Thoracic aorta (tissue), 2 donors: Measurements from ENCODE around the gene PCARE. TPM values are rescaled to one million over a fixed set of nuclear protein-coding genes. Genes with fewer than 3 reads are reported as not detected.

ENCODE experiments used
- ATAC-seq: fragments of 150-250 bp; one replicate; pipeline ENCODE4 v1.8.0; 2017; ENCODE audit warnings: low read depth; ENCODE audit not compliant: insufficient number of reproducible peaks, low FRiP score
- DNase-seq: peaks from one replicate; pipeline ENCODE4 v3.0.0-alpha.2; 2020; ENCODE audit warnings: low spot score
- H3K27ac ChIP-seq, 2 donors: fragments of 200-600 bp; sonication (generic); 1 replicate in 1 of 2; 2 replicates in 1 of 2; pipeline ENCODE4 v1.5.1; 2016; ENCODE audit warnings: mild to moderate bottlenecking in 2 of 2, moderate library complexity in 2 of 2
- H3K27me3 ChIP-seq: fragments of 200-600 bp; sonication (generic); replicated peaks from 2 replicates; pipeline ENCODE4 v1.6.0; 2016; ENCODE audit warnings: mild to moderate bottlenecking; ENCODE audit not compliant: insufficient read depth
- H3K36me3 ChIP-seq: fragments of 200-600 bp; sonication (generic); one replicate; pipeline ENCODE4 v1.5.1; 2016
- H3K4me1 ChIP-seq, 2 donors: fragments of 200-600 bp; sonication (generic); 1 replicate in 1 of 2; 2 replicates in 1 of 2; pipeline versions ENCODE4 v1.5.1 to v1.6.0; 2016; ENCODE audit warnings: low read depth in 2 of 2, mild to moderate bottlenecking in 1 of 2; ENCODE audit not compliant: control insufficient read depth in 1 of 2
- H3K4me3 ChIP-seq: fragments of 200-600 bp; sonication (generic); 2 replicates; pipeline ENCODE4 v1.5.1; 2016; ENCODE audit warnings: mild to moderate bottlenecking
- H3K9me3 ChIP-seq: fragments of 200-600 bp; sonication (generic); 2 replicates; pipeline ENCODE4 v1.5.1; 2016
- total RNA-seq, 2 donors: library from RNA; depleted of rRNA; stranded (reverse); fragments of >200 nt; gene quantifications; one replicate each; pipeline versions ENCODE4 v1.1.0 to v1.2.3, GENCODE V29; 2016
- TF ChIP-seq, protein P1 (sequence below): fragments of 200-600 bp; sonication (generic); IDR thresholded peaks from one replicate; pipeline ENCODE4 v1.5.1; 2019; ENCODE audit warnings: antibody characterized with exemption

PCARE gene
- total RNA-seq, 2 donors from 2014 or later, result not detected

DNA sequence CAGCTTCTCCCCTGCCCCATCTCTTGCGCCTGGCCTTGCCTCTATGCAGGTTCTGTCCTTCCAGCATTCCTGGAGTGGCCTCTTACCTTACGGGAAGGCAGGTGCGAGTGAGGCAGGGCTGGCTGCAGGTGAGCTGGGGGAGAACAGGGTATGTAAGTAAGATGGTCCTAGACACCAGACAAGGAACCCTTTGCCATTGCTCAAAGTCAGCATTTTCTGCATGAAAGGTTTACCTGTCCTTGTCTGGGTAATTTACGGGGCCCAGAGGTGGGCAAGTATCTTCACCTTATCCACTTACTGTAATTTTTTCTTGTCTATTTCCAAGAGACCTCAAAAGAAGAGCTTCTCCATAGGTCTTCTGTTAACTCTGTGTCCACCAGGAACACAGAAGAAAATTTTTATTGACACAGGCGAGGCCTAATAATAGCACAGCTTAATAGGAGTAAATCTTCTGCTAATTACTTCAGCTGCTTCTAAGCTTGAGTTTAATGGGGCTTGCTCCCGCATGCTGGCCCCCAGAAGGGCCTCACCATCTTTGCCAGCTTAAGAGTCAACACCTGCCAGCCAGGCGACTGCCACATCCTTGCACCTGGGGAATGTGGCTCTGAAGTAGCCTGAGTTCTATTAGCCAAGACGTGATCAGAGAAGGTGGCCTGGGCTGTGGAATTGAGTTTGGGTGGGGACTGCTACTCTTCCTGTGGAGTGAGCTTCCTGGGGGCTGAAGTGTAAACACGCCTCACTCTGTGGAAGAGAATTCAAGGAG lies 27.1 kb downstream of the PCARE start:
- DNase-seq (no peak), ATAC-seq (no peak)
- Histone ChIP-seq H3K27ac (no peak overlapping the region), H3K9me3 (no peaks in the 10 kb centered on the region), H3K4me1 (peaks cover 0 to 5% of the 10 kb centered on the region in 2 donors), H3K36me3 (no peaks in the 10 kb centered on the region), H3K4me3 (no peak overlapping the region), H3K27me3 (no peaks in the 10 kb centered on the region)
- TF ChIP-seq, protein P1, sequence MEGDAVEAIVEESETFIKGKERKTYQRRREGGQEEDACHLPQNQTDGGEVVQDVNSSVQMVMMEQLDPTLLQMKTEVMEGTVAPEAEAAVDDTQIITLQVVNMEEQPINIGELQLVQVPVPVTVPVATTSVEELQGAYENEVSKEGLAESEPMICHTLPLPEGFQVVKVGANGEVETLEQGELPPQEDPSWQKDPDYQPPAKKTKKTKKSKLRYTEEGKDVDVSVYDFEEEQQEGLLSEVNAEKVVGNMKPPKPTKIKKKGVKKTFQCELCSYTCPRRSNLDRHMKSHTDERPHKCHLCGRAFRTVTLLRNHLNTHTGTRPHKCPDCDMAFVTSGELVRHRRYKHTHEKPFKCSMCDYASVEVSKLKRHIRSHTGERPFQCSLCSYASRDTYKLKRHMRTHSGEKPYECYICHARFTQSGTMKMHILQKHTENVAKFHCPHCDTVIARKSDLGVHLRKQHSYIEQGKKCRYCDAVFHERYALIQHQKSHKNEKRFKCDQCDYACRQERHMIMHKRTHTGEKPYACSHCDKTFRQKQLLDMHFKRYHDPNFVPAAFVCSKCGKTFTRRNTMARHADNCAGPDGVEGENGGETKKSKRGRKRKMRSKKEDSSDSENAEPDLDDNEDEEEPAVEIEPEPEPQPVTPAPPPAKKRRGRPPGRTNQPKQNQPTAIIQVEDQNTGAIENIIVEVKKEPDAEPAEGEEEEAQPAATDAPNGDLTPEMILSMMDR, result no peak

DNA sequence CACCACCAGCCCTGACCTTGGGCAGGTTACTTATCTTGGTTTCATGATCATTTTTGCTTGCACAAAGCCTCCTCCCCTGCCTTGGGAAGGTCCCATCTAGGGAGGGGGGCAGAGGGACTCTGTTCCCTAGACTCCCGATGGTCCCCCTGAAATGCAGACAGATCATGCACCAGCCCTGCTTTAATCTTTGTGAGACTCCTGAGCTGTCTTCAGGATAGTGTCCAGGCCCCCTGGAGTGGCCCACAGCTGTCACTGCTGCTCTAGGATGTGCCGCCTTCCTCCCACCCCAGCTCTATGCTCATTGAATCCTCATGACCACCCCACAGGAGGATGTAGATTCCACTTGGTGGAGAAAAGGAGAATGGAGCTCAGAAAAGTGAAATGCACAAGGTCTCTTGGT lies 28.0 kb downstream of the PCARE start:
- Histone ChIP-seq H3K27ac (no peak overlapping the region), H3K4me1 (peaks cover 0 to 6% of the 10 kb centered on the region in 2 donors), H3K36me3 (no peaks in the 10 kb centered on the region), H3K27me3 (no peaks in the 10 kb centered on the region), H3K9me3 (no peaks in the 10 kb centered on the region), H3K4me3 (no peak overlapping the region)
- no peak for ATAC-seq
- TF ChIP-seq, protein P1, result no peak
- no peak for DNase-seq

DNA sequence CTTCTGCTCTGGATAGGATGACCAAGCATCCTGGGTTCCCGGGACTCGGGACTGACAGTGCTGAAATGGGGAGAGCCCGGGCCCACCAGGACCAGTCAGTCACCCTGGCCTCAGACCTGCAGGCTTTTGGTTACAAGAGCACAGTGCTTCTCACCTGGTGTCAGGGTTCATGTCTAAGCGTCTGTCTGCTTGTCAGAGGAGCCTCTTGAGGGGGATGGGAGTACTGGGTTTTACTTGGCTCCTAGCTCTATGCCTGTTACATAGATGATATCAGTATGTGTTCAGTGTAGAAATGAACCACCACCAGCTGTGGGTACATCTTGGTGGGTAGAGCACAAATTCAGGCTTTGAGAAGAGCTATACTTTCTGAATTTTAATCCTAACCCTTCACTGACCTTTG lies 29.9 kb downstream of the PCARE start:
- H3K27ac ChIP-seq, result no peak overlapping the region
- TF ChIP-seq, protein P1, result no peak

DNA sequence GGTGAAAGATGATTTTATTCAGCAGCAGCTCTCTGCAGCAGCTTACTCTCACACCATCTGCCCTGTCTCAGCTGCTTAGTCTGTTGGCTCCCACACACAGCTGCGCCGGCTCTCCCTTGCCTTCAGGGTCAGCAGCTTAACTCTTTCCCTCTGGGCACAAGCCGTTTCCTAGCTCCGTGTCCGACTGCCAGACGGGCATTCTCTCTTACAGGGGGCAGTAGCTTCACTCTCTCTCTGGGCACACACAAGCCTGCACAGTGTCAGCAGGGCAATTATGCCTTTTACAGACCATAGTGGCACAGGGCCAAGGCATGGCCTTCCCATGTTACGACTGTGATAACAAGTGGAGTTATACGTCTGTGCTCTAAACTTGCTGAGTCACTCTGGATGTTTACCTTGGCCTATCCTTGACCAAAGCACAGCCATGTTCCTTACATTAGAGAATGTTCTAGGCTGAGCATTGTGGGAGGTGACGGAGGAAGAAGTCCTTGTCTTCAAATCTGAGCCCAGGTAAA lies 31.7 kb downstream of the PCARE start:
- Histone ChIP-seq H3K36me3 (no peaks in the 10 kb centered on the region), H3K27me3 (no peaks in the 10 kb centered on the region), H3K27ac (no peak overlapping the region), H3K4me3 (no peak overlapping the region), H3K4me1 (peaks cover 0 to 21% of the 10 kb centered on the region in 2 donors), H3K9me3 (no peaks in the 10 kb centered on the region)
- no peak for ATAC-seq
- TF ChIP-seq, protein P1, result no peak
- no peak for DNase-seq

More for the DNA sequence above, 29.9 kb downstream of the PCARE start:
- Histone ChIP-seq H3K27me3 (no peaks in the 10 kb centered on the region), H3K4me3 (no peak overlapping the region), H3K36me3 (no peaks in the 10 kb centered on the region), H3K4me1 (peaks cover 0 to 19% of the 10 kb centered on the region in 2 donors), H3K9me3 (no peaks in the 10 kb centered on the region)
- no peak for ATAC-seq
- no peak for DNase-seq

DNA sequence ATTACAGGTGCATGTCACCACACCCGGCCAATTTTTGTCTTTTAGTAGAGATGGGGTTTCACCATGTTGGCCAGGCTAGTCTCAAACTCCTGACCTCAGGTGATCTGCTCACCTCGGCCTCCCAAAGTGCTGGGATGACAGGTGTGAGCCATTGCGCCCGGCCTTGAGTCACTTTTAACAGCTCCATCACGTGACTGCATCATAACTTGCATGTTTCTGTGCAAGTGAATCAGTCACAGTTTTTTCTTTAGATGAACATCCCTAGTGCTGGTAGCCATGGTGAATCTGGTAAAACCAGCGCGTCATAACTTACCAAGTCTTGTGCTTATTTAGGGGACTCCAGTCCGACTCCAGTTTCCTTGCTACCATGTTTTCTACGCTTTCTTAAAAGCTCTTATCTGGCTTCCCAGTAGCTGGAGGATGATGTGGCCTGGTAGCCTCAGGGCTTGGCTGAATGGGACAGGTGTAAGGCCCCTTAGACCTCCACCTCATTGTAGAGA lies 33.1 kb downstream of the PCARE start:
- Histone ChIP-seq H3K36me3 (no peaks in the 10 kb centered on the region), H3K9me3 (no peaks in the 10 kb centered on the region), H3K4me1 (peaks cover 0 to 21% of the 10 kb centered on the region in 2 donors), H3K4me3 (no peak overlapping the region), H3K27me3 (no peaks in the 10 kb centered on the region), H3K27ac (no peak overlapping the region)
- TF ChIP-seq, protein P1, result no peak
- DNase-seq (no peak), ATAC-seq (no peak)
